ENCODE data around the gene RIIAD1. TPM values are rescaled to one million over a fixed set of nuclear protein-coding genes. Genes with fewer than 3 reads are reported as not detected.

Gene RIIAD1
- total RNA-seq, 2 donors from 2014 or later: not detected

DNA sequence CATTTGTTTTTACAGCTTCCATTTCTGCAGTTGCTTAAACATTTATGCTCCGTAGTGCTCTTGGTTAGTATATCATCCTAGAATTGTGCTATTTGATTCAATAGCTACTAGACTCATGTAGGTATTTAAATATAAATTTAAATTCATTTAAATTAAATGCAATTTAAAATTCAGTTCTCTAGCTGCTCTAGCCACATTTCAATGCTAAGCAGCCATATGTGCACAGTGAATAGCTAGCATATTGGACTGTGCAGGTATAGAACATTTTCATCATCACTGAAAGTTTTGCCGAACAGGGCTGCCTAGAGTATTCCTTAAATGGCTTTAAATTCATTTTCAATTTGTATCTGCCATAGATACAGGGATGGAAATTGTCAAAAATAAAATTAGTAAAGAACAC, 37.2 kb upstream of the RIIAD1 start:
- H3K36me3 ChIP-seq: peaks cover 5% of the 10 kb centered on the region
- H3K4me1 ChIP-seq: peaks cover 0 to 7% of the 10 kb centered on the region in 2 donors
- TF ChIP-seq, protein P1, sequence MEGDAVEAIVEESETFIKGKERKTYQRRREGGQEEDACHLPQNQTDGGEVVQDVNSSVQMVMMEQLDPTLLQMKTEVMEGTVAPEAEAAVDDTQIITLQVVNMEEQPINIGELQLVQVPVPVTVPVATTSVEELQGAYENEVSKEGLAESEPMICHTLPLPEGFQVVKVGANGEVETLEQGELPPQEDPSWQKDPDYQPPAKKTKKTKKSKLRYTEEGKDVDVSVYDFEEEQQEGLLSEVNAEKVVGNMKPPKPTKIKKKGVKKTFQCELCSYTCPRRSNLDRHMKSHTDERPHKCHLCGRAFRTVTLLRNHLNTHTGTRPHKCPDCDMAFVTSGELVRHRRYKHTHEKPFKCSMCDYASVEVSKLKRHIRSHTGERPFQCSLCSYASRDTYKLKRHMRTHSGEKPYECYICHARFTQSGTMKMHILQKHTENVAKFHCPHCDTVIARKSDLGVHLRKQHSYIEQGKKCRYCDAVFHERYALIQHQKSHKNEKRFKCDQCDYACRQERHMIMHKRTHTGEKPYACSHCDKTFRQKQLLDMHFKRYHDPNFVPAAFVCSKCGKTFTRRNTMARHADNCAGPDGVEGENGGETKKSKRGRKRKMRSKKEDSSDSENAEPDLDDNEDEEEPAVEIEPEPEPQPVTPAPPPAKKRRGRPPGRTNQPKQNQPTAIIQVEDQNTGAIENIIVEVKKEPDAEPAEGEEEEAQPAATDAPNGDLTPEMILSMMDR (IDR thresholded peaks at IDR 0.05): no peak
- H3K4me3 ChIP-seq: no peak overlapping the region
- H3K9me3 ChIP-seq: no peaks in the 10 kb centered on the region
- DNase-seq (ENCODE audit: low spot score): no peak
- no peak overlapping the region for H3K27ac ChIP-seq
- H3K27me3 ChIP-seq: no peaks in the 10 kb centered on the region

DNA sequence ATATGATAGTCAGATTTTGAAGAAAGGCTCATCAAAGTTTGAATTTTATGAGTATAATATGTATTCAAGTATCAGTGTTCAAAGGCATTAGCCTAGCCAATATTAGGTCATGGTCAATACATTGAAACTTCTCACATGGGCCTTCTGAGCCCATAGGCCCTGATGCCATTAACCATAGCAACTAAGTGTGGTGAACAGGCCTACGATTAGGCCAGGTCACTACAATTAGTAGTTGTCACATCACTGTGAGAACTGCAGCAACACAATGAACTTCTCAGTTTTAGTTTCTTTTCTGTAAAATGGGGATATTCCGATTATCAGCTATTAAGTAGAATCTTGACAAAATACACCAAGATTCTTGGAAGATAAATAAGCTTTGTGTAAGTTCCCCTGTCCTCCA, 34.8 kb upstream of the RIIAD1 start:
- Histone ChIP-seq H3K36me3 (peaks cover 5% of the 10 kb centered on the region), H3K4me1 (peaks cover 0 to 4% of the 10 kb centered on the region in 2 donors)

DNA sequence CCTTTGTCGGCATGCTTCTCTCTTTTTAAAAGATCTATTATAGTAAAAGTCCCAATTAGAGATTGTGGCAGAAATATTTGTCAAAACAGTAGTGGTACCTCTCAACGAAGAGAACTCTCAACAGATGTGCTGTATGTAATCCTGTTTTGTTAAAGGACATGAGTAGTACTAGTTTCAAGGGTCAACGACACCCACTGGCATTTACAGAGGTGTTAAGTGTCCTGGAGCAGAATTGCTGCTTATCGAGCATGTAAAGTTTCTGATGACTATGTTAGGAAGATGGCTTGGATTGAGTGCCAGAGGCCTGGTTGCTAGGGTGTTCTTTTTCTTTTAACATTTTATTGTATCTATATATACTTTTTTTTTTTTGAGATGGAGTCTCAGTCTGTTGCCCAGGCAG, 31.8 kb upstream of the RIIAD1 start:
- Histone ChIP-seq H3K27me3 (no peaks in the 10 kb centered on the region), H3K36me3 (peaks cover 25% of the 10 kb centered on the region), H3K27ac (peak overlapping the region in 1 of 2 donors; percentile 64), H3K9me3 (no peaks in the 10 kb centered on the region), H3K4me3 (no peak overlapping the region), H3K4me1 (peaks cover 0 to 4% of the 10 kb centered on the region in 2 donors)
- no peak for DNase-seq (ENCODE audit: low spot score)
- TF ChIP-seq, protein P1 (IDR thresholded peaks at IDR 0.05): no peak

More for the DNA sequence above, 34.8 kb upstream of the RIIAD1 start:
- Histone ChIP-seq H3K9me3 (no peaks in the 10 kb centered on the region), H3K27me3 (no peaks in the 10 kb centered on the region), H3K27ac (peak overlapping the region in 1 of 2 donors; percentile 41), H3K4me3 (no peak overlapping the region)
- DNase-seq (ENCODE audit: low spot score): no peak
- TF ChIP-seq, protein P1 (IDR thresholded peaks at IDR 0.05): no peak

DNA sequence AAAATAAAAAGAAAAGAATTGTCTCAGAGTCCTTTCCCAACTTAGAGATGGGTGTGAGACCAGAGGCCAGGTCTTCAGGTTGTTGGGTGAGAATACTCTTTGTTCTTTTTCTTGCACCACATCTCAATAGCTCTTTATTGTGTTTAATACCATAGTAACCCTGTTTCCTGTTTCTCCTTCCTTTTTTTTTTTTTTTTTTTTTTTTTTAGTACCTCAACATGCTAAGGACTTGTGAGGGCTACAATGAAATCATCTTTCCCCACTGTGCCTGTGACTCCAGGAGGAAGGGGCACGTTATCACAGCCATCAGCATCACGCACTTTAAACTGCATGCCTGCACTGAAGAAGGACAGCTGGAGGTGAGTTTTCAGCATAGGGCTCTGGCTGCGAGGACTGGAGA, 29.1 kb upstream of the RIIAD1 start:
- Histone ChIP-seq H3K4me1 (peaks cover 0 to 4% of the 10 kb centered on the region in 2 donors), H3K27ac (no peak overlapping the region), H3K9me3 (no peaks in the 10 kb centered on the region), H3K36me3 (peaks cover 40% of the 10 kb centered on the region), H3K4me3 (no peak overlapping the region), H3K27me3 (no peaks in the 10 kb centered on the region)
- TF ChIP-seq, protein P1 (IDR thresholded peaks at IDR 0.05): no peak
- no peak for DNase-seq (ENCODE audit: low spot score)

DNA sequence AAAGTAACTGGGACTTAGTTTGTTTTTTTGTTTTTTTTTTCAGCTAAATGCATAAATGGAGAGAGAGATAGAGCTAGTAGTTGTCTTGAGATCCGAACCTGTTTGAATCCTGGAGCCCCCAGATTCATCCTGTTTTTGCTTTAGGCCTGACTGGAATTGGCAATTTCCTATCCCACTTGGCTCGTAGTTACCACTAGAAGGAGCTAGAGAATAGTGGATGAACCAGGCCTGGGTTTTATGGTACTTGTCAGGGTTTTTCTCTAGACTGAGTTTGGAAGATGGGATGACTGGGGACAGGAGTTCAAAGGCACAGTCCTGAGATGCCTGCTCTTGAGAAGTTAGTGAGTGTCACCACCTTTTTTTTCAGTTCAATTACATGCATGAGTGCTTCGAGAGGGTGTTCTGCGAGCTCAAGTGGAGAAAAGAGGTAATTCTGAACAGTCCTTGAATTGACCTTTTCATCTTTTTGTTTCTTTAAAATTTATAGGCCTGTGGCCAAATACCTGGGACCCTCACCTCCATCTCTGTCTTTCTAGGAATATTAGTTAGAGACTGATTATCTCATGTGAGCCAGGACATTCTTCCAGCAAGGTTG, 28.2 kb upstream of the RIIAD1 start:
- no peak for DNase-seq (ENCODE audit: low spot score)
- TF ChIP-seq, protein P1 (IDR thresholded peaks at IDR 0.05): peak in 1 of 2 donors; percentile 60
- Histone ChIP-seq H3K27me3 (no peaks in the 10 kb centered on the region), H3K36me3 (peaks cover 42% of the 10 kb centered on the region), H3K9me3 (no peaks in the 10 kb centered on the region), H3K4me3 (no peak overlapping the region), H3K4me1 (peaks cover 0 to 4% of the 10 kb centered on the region in 2 donors), H3K27ac (no peak overlapping the region)

DNA sequence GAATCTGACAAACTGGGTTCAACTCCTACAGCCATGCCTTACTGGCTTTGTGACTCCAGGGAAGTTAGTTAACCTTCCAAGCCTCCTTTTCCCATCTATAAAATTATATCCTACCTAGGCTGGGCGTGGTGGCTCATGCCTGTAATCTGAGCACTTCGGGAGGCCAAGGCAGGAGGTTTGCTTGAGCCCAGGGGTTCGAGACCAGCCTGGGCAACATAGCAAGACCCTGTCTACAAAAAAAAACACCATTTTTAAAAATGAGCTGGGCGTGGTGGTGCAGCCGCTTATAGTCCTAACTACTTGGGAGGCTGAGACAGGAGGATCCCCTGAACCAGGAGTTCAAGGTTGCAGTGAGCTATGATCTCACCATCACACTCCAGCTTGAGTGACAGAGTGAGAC, 19.8 kb upstream of the RIIAD1 start:
- Histone ChIP-seq H3K4me3 (no peak overlapping the region), H3K27ac (no peak overlapping the region), H3K36me3 (peaks cover 48% of the 10 kb centered on the region), H3K9me3 (no peaks in the 10 kb centered on the region), H3K27me3 (no peaks in the 10 kb centered on the region), H3K4me1 (no peaks in the 10 kb centered on the region)
- TF ChIP-seq, protein P1 (IDR thresholded peaks at IDR 0.05): no peak
- no peak for DNase-seq (ENCODE audit: low spot score)
